Peyer's patch (tissue), 4 donors: ENCODE results near the gene DDOST.

Experiments used
- CTCF ChIP-seq, 6 experiments: fragments of 450-650 bp in 4 of 6; fragments of 200-600 bp in 2 of 6; sonication (generic) in 1 of 6; IDR thresholded peaks; one replicate each; pipeline ENCODE4 v1.5.1; 2017 to 2019; ENCODE audit warnings: antibody characterized with exemption in 6 of 6, mild to moderate bottlenecking in 3 of 6, moderate library complexity in 1 of 6
- POLR2A ChIP-seq, 2 donors: fragments of 450-650 bp; IDR thresholded peaks; one replicate each; pipeline ENCODE4 v1.5.1; 2017; ENCODE audit warnings: antibody characterized with exemption in 2 of 2, mild to moderate bottlenecking in 2 of 2, moderate library complexity in 2 of 2

DNA sequence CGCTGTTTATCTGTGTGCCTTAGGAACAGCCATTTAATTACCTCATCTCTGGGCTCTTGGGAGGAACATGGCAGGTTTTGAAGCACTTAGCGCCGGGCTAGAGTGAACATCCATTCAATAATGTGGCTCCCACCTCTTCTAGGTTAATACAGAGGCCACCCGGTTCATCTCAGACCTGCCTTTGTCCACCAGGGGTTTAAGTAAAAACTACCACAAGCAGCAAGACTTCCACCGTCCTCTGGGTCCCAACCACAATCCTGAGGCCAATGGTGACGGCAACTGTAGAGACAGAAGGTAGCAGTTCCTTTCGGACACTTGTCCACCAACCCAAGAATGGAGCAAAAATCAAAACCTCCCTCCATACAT lies 924 bp upstream of the DDOST start:
- no peak for TF ChIP-seq CTCF (IDR thresholded peaks at IDR 0.05)
- no peak for TF ChIP-seq POLR2A (IDR thresholded peaks at IDR 0.05)
